GM18499 (cell line): ENCODE data around the gene CRTC3.
"Not testable (repeated sequence)": the region's sequence is repeated elsewhere in the genome, so short reads cannot be mapped to it uniquely, and the experiment has no call there.

Experiments
- ATAC-seq: cut with Tn5 transposase; IDR thresholded peaks from one replicate; pipeline ENCODE4 v1.9.1; 2021; ENCODE audit warnings: moderate number of reproducible peaks; ENCODE audit not compliant: insufficient read depth, unreplicated experiment

Gene CRTC3

DNA sequence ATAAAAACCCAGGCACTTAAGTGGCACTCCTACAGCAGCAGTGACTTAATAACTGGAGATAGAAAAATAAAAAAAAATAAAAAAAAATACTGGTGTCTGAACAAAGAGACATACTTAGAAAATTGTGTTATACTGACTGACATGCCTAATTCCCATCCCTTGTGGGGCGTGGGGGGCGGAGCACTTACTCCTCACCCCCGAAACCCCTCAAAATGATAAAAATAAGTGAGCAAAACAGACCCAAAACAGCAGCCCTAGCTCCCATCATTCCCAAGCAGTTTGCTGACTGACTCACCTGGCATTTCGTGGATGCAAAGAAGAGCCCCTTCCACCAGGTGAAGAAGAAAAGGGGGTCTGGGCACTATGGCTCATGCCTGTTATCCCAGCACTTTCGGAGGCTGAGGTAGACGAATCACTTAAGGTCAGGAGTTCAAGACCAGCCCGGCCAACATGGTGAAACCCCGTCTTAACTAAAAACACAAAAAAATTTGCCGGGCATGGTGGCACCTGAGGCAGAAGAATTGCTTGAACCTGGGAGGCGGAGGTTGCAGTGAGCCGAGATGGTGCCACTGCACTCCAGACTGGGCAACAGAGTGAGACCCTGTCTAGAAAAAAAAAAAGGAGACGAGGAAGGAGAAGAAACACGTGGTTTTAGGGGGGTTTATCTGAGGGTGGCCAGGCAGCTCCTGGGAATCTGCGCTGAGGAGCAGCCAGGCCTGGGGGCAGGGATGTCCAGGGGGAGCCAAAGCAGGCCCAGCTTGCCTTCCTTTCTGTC is 136.6 kb downstream of the CRTC3 start:
- ATAC-seq, result no peak

DNA sequence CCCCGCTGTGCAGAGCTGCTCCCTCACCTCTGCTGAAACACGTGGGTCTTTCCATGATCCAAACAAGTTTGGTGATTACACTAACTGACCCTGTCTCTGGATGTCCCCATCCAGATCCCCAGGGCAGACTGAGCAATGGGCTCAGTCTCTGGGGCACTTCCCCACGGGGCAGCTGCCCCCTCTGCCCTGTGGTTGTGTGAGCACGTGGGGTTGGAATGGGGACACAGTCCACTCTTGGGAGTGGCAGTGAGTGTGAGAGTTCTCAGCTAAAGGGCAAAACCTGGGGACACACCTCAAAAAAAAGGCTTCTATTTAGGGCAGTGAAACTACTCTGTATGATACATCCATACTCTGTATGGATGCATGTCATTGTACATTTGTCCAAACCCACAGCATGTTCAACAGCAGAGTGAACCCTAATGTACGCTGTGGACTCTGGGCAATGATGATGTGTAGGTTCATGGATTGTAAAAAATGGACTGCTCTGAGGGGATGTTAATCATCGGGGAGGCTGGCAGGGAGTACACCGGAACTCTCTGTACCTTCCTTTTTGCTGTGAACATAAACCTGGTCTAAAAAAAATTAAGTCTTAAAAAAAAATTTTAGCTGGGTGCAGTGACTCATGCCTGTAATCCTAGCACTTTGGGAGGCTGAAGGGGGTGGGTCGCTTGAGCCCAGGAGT is 137.5 kb downstream of the CRTC3 start:
- ATAC-seq, result no peak

DNA sequence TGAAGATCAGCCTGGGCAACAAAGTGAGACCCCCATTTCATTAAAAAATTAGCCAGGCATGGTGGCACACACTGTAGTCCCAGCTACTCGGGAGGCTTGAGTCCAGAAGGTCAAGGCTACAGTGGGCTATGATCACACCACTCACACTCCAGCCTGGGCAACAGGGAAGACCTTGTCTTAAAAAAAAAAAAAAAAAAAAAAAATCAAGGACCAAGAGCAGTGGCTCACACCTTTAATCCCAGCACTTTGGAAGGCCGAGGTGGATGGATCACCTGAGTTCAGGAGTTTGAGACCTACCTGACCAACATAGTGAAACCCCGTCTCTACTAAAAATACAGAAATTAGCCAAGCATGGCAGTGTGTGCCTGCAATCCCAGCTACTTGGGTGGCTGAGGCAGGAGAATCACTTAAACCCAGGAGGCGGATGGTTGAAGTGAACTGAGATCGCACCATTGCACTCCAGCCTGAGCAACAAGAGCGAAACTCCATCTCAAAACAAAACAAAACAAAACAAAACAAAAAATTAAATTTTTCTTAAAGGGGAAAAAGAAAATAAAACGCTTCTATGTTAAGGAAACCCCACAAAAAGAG is 138.1 kb downstream of the CRTC3 start:
- not testable (repeated sequence) for ATAC-seq

DNA sequence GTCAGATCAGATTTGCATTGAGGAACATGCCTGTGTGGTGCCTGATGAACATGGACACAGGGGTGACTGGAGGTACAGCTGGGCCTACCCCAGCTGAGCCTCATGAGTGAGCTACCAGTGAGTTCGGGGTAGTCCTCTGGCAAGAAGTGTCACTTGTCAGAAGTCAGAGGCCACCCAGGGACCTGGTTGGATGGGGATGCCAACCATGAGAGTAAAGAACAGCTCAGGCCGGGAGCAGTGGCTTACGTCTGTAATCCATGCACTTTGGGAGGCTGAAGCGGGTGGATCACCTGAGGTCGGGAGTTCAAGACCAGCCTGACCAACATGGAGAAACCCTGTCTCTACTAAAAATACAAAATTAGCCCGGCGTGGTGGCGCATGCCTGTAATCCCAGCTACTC is 140.9 kb downstream of the CRTC3 start:
- not testable (repeated sequence) for ATAC-seq

DNA sequence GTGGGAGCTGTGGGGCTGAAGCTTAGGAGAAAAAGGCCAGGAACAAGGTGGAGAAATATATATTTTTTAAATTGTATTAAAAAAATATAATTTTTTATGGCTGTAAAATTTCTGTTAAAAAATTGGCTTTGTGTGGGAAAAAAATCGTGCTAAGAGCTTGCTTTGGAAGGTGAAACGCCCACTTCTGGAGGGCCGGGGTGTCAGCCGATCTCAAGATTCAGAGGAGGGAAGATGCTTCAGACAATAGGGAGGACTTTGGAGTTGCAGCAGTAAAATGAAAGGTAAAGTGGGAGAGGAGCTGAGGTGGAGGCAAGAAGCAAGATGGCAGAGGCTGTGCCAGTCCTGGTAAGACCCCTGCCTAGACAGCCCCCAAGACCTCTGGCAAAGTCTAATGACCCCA is 141.5 kb downstream of the CRTC3 start:
- ATAC-seq, result no peak

DNA sequence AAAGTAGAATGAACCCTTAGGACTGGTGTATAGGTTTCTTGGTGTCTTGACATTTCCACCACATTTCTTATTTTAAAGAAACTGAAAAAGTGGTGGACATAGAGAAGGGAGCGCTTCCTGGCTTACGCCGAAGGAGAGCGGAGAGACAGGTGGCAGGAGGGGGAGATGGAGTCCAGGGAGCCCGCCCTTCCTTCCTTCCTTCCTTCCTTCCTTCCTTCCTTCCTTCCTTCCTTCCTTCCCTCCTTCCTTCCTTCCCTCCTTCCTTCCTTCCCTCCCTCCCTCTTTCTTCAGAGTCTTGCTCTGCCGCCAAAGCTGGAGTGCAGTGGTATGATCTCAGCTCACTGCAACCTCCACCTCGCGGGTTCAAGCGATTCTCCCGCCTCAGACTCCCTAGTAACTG is 143.6 kb downstream of the CRTC3 start:
- ATAC-seq, result not testable (repeated sequence)

DNA sequence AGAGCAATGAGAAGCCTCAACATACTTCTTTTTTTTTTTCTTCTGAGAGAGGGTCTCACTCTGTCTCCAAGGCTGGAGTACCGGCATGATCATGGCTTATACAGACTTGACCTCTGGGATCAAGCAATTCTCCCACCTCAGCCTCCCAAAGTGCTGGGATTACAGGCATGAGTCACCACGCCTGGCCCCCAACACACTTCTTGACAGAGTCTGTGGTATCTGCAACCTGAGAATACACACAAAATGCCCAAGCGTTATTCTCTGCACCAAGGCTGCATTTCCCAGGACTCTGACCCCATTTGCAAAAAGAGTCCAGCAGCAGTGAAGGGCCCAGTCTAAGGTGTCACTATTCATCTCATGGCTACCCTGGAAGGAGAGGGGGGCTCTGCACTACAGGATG is 144.8 kb downstream of the CRTC3 start:
- no peak for ATAC-seq

DNA sequence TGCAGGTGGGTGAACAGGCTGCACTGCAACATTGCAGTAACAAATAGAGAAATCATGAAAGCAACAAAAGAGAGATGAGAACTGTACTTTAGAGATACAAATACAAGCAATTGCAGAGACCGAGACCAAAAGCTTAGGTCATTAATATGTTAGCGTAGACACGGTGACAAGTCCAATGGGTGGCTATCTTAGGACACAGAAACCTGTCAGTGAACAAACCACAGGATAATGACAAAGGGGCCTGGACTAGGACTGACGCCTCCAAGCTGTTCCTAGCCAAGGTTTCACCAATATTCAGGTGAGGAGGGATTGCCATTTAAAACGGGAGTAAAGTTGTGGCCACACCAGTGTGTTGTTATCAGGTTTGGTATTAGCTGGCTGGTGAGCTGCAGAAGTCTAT is 145.7 kb downstream of the CRTC3 start:
- no peak for ATAC-seq

DNA sequence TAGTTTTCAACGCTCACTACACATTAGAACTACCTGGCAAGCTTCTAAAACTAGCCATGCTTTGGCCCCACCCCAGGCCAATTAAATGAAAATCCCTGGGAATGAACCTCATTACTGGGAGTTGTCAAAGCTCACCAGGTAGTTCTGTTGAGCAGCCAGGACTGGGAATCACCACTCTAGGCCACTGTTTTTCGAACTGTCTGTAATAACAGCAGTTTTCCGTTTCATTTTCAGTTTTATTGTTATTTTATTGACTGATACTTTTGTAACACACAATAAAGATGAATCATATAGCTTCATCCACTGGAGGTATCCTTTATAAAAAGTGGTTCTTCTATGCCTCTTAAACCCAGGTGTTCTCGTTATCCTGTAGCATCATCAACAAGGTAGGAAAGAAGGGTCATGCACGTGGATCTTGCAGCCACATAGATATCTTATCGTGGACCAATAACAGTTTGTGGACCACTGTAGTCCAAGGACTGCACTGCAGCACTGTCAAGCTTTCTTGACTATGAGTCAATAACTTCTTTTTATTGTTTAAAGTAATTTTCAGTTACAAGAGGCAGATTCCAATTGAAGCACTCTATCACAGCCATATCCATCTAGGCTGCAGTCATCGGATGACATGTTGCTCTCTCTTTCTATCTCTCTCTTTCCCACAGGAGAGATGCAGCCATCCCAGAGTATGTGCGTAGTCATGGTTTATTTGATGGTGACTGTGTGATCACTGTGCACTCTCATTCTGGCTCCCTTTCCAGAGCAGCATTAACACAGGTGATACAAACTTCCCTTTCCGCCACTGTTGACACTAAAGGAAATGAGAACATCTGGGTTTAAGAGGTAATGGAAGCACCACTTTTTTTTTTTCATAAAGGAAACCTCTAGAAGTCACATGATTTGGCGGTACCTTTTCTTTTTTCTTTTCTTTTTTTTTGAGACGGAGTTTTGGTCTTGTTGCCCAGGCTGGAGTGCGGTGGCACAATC is 148.4 kb downstream of the CRTC3 start:
- ATAC-seq, result no peak

DNA sequence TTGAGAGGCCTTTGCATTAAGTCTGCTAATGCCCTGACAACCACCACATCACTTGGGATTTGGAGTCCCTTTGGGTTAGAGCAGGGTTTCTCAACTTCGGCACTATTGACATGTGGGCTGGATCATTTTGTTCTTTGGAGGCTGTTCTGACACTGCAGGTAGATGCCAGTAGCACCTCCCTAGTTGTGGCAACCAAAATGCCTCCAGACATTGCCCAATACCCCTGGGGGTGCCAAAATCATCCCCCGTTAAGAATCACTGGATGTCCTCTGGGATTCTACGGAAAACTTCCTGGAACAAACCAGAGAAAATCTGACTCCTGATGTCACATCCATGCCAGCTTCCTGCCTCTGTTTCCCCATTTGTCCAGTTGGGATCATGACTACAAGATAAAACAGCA is 150.2 kb downstream of the CRTC3 start:
- no peak for ATAC-seq

DNA sequence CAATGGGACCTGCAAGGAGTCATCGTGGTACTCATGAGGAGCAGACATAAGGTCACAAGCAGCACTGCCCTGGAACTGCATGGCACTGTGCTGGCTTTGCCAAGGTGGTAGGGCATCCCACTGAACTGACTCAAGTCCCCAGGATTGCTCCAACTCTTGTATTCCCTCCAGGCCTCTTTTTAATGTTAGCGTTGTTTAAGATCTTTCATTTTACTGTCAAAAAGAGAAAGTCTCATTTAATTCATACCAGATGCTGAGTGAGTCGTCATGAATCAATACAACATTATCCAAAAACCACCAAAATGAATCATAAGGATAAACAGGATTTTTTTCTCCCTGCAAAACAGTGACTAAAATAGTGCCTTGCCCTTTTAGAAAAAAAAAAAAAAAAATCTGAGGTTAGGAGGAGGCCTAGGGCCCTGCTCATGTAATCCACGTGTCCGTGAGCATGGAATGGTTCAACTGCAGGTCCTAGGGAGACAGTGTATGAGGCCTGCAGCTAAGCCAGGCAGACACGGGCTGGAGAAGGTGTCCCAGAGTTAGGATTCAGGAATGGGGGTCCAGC is 150.7 kb downstream of the CRTC3 start:
- no peak for ATAC-seq

DNA sequence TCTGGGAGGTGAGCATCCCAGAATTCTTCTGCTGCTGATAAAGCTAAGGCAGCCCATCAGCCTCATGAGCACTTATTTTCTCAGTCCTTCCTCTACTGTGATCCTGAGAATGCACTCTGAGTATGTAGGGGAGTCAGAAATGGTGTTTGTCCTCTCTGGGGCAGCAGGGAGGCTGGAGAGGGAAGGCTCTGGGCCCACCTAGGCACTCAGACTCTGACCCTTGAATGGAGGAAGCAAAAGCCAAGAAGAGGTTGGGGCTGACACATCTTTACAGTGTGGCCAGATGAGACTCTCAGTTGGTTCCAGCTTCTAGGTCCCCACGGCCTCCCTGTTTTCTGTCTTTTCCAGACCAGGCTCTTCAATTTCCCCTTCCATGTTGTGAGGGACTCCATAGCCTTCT is 151.3 kb downstream of the CRTC3 start:
- no peak for ATAC-seq

DNA sequence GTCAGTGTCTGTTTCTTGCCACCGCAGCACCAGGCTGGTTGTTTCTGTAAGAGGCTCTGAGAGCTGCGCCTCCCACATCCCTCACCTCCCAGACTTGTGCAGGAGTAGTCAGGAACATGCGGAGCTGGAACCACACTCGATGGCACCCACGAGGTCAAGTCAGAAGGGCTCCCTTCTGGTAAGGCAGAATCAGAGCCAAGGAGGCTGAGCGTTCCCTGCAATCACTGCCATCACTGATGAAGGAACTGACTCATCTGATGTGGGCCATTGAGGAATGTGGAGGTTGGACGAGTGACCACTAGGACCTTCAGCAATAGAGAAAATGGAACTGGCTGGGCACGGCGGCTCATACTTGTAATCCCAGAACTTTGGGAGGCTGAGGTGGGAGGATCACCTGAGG is 151.8 kb downstream of the CRTC3 start:
- no peak for ATAC-seq

DNA sequence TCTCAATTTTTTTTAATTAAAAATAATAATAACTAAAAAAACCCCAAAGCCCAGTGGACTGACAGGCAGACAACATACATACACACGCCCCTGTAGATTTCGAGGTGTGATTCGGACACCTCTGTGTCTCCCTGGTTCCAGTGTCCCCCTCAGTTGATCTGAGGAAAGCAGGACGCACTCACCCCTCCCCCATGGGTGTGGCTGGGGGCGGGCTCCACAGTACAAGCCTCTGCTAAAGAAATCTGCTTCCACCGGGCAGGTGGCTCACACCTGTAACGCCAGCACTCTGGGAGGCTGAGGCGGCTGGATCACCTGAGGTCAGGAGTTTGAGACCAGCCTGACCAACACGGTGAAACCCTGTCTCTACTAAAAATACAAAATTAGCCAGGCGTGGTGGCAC is 153.6 kb downstream of the CRTC3 start:
- ATAC-seq, result no peak

DNA sequence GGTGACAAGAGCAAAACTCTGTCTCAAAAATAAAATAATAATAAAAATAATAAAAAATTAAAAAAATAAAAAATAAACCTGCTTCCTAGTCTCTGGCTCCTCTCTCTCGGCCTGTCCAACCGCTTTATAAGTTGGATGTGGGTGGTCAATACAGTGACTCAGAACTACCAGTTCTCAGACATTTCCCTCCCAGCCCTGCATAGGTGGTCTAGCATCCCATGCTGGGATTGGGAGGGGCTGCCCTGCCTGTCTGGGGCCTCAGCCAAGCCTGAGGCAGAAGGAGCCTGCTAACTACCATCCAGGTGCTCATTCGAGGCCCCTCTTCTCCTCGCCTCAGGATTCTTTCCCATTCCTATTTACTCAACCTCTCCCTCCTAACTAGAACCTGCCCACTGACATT is 154.2 kb downstream of the CRTC3 start:
- no peak for ATAC-seq

DNA sequence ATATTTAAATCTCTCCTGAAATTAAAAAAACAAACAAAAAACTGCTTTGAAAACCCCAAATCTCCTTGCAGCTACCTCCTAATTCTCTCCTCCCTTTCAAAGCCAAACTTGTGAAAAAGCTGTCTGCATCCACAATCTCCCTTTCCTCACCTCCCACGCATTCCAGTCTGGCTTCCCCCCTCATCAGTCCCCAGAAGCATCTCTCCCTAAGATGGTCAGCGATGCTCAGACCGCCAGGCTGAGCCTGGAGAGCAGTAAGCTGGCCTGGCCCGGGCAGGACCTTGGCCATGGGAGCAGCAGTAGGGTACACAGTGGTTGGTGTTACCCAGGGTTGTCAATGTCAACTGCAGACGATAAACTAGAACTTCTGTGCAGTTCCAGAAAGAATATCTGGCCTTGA is 154.6 kb downstream of the CRTC3 start:
- no peak for ATAC-seq

DNA sequence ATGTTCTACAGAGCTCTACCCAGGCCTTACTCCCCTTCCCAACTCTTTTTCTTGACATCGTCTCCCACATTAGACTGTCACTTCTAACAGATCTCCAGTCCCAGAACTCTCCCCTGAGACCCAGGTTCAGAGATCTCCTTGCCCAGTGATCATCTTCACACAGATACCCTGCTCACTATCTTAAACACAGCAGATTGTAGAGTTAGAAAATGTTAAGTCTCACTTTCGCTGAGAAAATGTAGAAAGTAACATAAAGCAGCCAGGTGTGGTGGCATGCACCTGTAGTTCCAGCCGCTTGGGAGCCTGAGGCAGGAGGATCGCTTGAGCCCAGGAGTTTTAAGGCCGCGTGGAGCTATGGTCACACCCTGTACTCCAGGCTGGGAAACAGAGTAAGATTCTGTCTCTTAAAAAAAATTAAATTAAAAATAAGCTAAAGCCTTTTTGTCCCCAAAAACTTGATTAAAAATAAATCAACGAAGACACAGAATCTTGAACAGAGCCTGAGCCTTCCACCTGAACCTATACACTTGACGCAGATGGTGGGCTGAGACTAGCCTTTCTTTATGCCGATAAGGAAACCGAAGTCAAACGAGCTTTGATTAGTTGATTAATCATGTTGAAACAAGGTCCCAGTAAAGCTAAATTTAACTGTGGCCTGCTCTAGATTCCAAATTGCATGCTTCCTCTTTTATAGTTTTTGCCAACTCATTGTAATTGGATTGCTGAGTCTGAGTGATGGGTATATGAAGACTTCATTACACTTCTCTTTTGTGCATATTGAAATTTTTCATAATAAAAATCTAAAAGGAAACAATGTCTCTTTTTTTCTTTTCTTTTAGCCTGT is 156.1 kb downstream of the CRTC3 start:
- ATAC-seq, result peak; percentile 28

DNA sequence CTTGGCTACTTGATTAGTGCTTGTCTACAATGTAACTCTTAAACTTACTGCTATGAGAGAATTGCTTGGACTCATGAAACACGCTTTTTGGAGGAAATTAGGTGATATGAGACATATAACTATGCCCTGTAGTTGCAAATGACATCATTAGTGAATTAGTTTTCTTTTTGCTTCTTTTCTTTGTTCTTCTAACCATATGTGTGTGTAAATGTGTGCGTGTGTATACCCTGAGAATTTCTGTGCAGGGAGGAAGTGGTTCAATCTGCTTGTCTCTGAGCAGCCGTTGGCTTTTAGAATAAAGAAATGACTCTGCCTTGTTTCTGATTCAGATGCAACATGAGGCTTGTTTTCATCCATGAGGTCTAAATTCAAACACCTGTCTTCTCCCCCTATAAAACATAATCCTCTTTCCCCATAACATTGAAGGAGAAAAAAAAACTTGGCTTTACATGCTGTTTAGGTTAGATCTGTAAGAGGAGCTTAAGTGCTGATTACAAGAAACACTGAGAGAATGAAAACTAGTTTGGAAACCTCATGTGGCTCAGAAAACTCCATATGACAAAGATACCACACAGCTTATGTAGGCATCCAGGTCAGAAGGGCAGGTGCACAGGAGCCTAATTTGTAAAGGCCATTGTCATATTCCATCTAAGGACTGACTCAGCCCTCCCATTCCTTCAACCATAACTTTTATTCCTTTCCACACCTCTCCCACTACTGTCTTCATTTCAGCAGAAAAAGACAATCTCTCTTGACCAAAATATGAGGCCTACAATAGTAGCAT is 156.9 kb downstream of the CRTC3 start:
- peak; percentile 82 for ATAC-seq
